Panc1 (cell line): ENCODE data around the gene CFAP74. TPM values are rescaled to one million over a fixed set of nuclear protein-coding genes. Genes with fewer than 3 reads are reported as not detected.

Experiments used
- ATAC-seq: fragments of 200-7000 bp; cut with Tn5 transposase; 2 replicates; pipeline ENCODE4 v1.9.1; 2020; ENCODE audit warnings: mild to moderate bottlenecking, moderate library complexity
- BruUV-seq: library from RNA; stranded (reverse); fragments of 400-500 nt; replicated peaks from 2 replicates; lab custom pipeline; 2021; lab: Mats Ljungman, UMichigan
- CTCF ChIA-PET: fragments of 300-600 bp; sonication (Branson Sonifier 250); formaldehyde crosslinking; loops from one replicate; lab custom pipeline; 2022; ENCODE audit warnings: antibody characterized with exemption; lab: Charles Lee
- POLR2A ChIA-PET: fragments of 300-600 bp; sonication (Branson Sonifier 250); formaldehyde crosslinking; loops from one replicate; lab custom pipeline; 2022; ENCODE audit warnings: antibody characterized with exemption; lab: Charles Lee
- DNase-seq: peaks from one replicate; pipeline ENCODE4 v3.0.0-alpha.2; 2010; ENCODE audit warnings: low read depth, low spot score
- H3K27ac ChIP-seq: 2 replicates; pipeline ENCODE4 v1.5.1; 2011; ENCODE audit warnings: mild to moderate bottlenecking, low read length, inconsistent platforms
- H3K27me3 ChIP-seq: fragments of 200-500 bp; sonication (Bioruptor generic); 2 replicates; pipeline ENCODE4 v1.6.0; 2014; ENCODE audit warnings: low read length, inconsistent platforms; ENCODE audit not compliant: control insufficient read depth, insufficient read depth
- H3K36me3 ChIP-seq: fragments of 200-500 bp; sonication (Bioruptor generic); 2 replicates; pipeline ENCODE4 v1.5.1; 2014; ENCODE audit warnings: inconsistent platforms, mild to moderate bottlenecking, low read length, moderate library complexity; ENCODE audit not compliant: control insufficient read depth, insufficient read depth
- H3K4me1 ChIP-seq: 2 replicates; pipeline ENCODE4 v1.5.1; 2011; ENCODE audit warnings: inconsistent platforms, mild to moderate bottlenecking, low read length, moderate library complexity; ENCODE audit not compliant: control insufficient read depth, insufficient read depth
- H3K4me3 ChIP-seq, 2 experiments: 2 replicates each; pipeline ENCODE4 v1.5.1; 2011 to 2012; ENCODE audit warnings: low read depth in 2 of 2, low read length in 2 of 2, mild to moderate bottlenecking in 2 of 2, inconsistent platforms in 1 of 2, moderate library complexity in 1 of 2
- H3K9me3 ChIP-seq: fragments of 200-500 bp; sonication (Bioruptor generic); 2 replicates; pipeline ENCODE4 v1.5.1; 2014; ENCODE audit warnings: low read depth, mild to moderate bottlenecking, inconsistent platforms, low read length, moderate library complexity; ENCODE audit not compliant: control insufficient read depth, insufficient read depth
- POLR2AphosphoS5 ChIP-seq: IDR thresholded peaks from 2 replicates; pipeline ENCODE4 v1.6.1; 2012; ENCODE audit warnings: mild to moderate bottlenecking, low read depth, low read length, moderate library complexity
- SIN3A ChIP-seq: IDR thresholded peaks from 2 replicates; pipeline ENCODE4 v1.6.1; 2012; ENCODE audit warnings: low read depth, mild to moderate bottlenecking, low read length, moderate library complexity, borderline replicate concordance; ENCODE audit not compliant: insufficient read depth
- TCF7L2 ChIP-seq: IDR thresholded peaks from 2 replicates; pipeline ENCODE4 v1.6.1; 2011; ENCODE audit warnings: mild to moderate bottlenecking, low read depth, low read length, inconsistent platforms
- in situ Hi-C: cut with HindIII; loops from 2 replicates; pipeline ENCODE4 v1.10.0; 2016; ENCODE audit warnings: low sequenced_read_pairs, low pct_unique_long_range_greater_than_20kb
- intact Hi-C: fragments of 100-400 bp; cut with micrococcal nuclease; formaldehyde crosslinking; loops from one replicate; pipeline ENCODE4 v1.10.0; 2022; ENCODE audit not compliant: unreplicated experiment
- total RNA-seq: library from RNA; stranded (reverse); gene quantifications from one replicate; pipeline ENCODE4 v1.2.1, GENCODE V29; 2021; ENCODE audit not compliant: unreplicated experiment
- TF ChIP-seq, protein P1 (sequence below): fragments of 450-650 bp; IDR thresholded peaks from 2 replicates; pipeline ENCODE4 v1.5.1; 2017; ENCODE audit warnings: mild to moderate bottlenecking
- TF ChIP-seq, protein P2 (sequence below), 2 experiments: IDR thresholded peaks; 2 replicates each; pipeline ENCODE4 v1.6.1; 2011 to 2012; ENCODE audit warnings: low read depth in 2 of 2, control low read depth in 1 of 2, low read length in 1 of 2, mild to moderate bottlenecking in 1 of 2, moderate library complexity in 1 of 2; ENCODE audit not compliant: insufficient read depth in 1 of 2

Gene CFAP74
- total RNA-seq, 1 experiment from 2014 or later, result not detected

GRCh38 chr1:1872329-1872994 is 131.1 kb downstream of the CFAP74 start:
- in situ Hi-C loops (no loop called here), intact Hi-C loops (no loop called here)
- TF ChIP-seq, protein P1, sequence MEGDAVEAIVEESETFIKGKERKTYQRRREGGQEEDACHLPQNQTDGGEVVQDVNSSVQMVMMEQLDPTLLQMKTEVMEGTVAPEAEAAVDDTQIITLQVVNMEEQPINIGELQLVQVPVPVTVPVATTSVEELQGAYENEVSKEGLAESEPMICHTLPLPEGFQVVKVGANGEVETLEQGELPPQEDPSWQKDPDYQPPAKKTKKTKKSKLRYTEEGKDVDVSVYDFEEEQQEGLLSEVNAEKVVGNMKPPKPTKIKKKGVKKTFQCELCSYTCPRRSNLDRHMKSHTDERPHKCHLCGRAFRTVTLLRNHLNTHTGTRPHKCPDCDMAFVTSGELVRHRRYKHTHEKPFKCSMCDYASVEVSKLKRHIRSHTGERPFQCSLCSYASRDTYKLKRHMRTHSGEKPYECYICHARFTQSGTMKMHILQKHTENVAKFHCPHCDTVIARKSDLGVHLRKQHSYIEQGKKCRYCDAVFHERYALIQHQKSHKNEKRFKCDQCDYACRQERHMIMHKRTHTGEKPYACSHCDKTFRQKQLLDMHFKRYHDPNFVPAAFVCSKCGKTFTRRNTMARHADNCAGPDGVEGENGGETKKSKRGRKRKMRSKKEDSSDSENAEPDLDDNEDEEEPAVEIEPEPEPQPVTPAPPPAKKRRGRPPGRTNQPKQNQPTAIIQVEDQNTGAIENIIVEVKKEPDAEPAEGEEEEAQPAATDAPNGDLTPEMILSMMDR, result no peak
- TF ChIP-seq SIN3A (no peak), TCF7L2 (no peak), POLR2AphosphoS5 (no peak)
- TF ChIP-seq, protein P2, sequence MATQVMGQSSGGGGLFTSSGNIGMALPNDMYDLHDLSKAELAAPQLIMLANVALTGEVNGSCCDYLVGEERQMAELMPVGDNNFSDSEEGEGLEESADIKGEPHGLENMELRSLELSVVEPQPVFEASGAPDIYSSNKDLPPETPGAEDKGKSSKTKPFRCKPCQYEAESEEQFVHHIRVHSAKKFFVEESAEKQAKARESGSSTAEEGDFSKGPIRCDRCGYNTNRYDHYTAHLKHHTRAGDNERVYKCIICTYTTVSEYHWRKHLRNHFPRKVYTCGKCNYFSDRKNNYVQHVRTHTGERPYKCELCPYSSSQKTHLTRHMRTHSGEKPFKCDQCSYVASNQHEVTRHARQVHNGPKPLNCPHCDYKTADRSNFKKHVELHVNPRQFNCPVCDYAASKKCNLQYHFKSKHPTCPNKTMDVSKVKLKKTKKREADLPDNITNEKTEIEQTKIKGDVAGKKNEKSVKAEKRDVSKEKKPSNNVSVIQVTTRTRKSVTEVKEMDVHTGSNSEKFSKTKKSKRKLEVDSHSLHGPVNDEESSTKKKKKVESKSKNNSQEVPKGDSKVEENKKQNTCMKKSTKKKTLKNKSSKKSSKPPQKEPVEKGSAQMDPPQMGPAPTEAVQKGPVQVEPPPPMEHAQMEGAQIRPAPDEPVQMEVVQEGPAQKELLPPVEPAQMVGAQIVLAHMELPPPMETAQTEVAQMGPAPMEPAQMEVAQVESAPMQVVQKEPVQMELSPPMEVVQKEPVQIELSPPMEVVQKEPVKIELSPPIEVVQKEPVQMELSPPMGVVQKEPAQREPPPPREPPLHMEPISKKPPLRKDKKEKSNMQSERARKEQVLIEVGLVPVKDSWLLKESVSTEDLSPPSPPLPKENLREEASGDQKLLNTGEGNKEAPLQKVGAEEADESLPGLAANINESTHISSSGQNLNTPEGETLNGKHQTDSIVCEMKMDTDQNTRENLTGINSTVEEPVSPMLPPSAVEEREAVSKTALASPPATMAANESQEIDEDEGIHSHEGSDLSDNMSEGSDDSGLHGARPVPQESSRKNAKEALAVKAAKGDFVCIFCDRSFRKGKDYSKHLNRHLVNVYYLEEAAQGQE (IDR thresholded peaks at IDR 0.05; ENCODE audit: insufficient read depth in 1 of 2, low read depth in 2 of 2, low read length in 1 of 2), result no peak
- H3K36me3 ChIP-seq, result no peaks in the 10 kb centered on the region
- no peak overlapping the region for H3K4me3 ChIP-seq
- DNase-seq (no peak), ATAC-seq (no peak)
- H3K27me3 ChIP-seq, result no peaks in the 10 kb centered on the region
- POLR2A ChIA-PET, result no interaction called here
- no TSS peak for BruUV-seq
- H3K4me1 ChIP-seq, result peaks cover 6% of the 10 kb centered on the region
- no peak overlapping the region for H3K27ac ChIP-seq
- CTCF ChIA-PET, result no interaction called here
- H3K9me3 ChIP-seq, result no peaks in the 10 kb centered on the region

Other genes starting within 250 kb of the CFAP74 start
- 101 TPM for gene NADK, start 225.3 kb downstream of the CFAP74 start, total RNA-seq
- gene GNB1, start 112.7 kb downstream of the CFAP74 start, total RNA-seq, result 499 TPM
- gene CALML6, start 88.5 kb downstream of the CFAP74 start, total RNA-seq, result 1.5 TPM
- gene TMEM52, start 84.5 kb downstream of the CFAP74 start, total RNA-seq, result 2.5 TPM
- gene GABRD, start 15.6 kb upstream of the CFAP74 start, total RNA-seq, result 3.0 TPM
- gene PRKCZ, start 46.6 kb upstream of the CFAP74 start, total RNA-seq, result 26.7 TPM
- 177 TPM for gene FAAP20, start 191.0 kb upstream of the CFAP74 start, total RNA-seq
- gene SKI, start 224.5 kb upstream of the CFAP74 start, total RNA-seq, result 63.2 TPM